ENCODE results near the gene MAP3K2.
A peak's percentile ranks its signal among the peaks of the same experiment; 100 is the strongest.
"Not testable (repeated sequence)": the region's sequence is repeated elsewhere in the genome, so short reads cannot be mapped to it uniquely, and the experiment has no call there.

MAP3K2 gene

DNA sequence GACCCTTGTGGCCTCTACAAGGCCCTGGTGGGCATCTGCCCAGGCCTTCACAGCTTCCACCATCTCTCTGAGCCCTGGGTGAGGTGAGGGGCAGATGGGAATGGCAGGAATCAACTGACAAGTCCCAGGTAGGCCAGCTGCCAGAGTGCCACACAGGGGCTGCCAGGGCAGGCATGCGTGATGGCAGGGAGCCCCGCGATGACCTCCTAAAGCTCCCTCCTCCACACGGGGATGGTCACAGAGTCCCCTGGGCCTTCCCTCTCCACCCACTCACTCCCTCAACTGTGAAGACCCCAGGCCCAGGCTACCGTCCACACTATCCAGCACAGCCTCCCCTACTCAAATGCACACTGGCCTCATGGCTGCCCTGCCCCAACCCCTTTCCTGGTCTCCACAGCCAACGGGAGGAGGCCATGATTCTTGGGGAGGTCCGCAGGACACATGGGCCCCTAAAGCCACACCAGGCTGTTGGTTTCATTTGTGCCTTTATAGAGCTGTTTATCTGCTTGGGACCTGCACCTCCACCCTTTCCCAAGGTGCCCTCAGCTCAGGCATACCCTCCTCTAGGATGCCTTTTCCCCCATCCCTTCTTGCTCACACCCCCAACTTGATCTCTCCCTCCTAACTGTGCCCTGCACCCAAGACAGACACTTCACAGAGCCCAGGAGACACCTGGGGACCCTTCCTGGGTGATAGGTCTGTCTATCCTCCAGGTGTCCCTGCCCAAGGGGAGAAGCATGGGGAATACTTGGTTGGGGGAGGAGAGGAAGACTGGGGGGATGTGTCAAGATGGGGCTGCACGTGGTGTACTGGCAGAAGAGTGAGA is 32.5 kb upstream of the MAP3K2 start:
- no peak for DNase-seq (ENCODE audit: low read depth in 3 of 3)

- no peak for DNase-seq (ENCODE audit: low read depth in 3 of 3)
Measured at GRCh38 chr2:127419448-127420038, 31.8 kb upstream of the MAP3K2 start.

DNA sequence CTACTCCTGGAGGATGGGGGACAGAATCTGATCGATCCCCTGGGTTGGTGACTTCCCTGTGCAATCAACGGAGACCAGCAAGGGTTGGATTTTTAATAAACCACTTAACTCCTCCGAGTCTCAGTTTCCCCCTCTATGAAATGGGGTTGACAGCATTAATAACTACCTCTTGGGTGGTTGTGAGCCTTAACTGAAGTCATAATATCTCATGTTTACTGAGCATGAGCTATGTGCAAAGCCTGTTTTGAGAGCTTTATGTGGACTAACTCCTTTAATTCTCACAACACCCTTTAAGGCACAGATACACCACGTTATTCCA is 31.3 kb upstream of the MAP3K2 start:
- no peak for DNase-seq (ENCODE audit: low read depth in 3 of 3)

- no peak for DNase-seq (ENCODE audit: low read depth in 3 of 3)
Measured at GRCh38 chr2:127418300-127419111, 30.7 kb upstream of the MAP3K2 start, which contains the start of gene PROC. PROC (plus strand) TSS chr2:127418427; CDS start chr2:127419943, 1,516 bp downstream.

DNA sequence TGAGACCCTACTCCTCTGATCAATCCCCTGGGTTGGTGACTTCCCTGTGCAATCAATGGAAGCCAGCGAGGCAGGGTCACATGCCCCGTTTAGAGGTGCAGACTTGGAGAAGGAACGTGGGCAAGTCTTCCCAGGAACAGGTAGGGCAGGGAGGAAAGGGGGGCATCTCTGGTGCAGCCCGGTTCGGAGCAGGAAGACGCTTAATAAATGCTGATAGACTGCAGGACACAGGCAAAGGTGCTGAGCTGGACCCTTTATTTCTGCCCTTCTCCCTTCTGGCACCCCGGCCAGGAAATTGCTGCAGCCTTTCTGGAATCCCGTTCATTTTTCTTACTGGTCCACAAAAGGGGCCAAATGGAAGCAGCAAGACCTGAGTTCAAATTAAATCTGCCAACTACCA is 29.6 kb upstream of the MAP3K2 start:
- DNase-seq (ENCODE audit: low read depth in 3 of 3) = no peak

GRCh38 chr2:127416506-127417001 is 28.8 kb upstream of the MAP3K2 start:
- DNase-seq (ENCODE audit: low read depth in 3 of 3) = no peak

DNA sequence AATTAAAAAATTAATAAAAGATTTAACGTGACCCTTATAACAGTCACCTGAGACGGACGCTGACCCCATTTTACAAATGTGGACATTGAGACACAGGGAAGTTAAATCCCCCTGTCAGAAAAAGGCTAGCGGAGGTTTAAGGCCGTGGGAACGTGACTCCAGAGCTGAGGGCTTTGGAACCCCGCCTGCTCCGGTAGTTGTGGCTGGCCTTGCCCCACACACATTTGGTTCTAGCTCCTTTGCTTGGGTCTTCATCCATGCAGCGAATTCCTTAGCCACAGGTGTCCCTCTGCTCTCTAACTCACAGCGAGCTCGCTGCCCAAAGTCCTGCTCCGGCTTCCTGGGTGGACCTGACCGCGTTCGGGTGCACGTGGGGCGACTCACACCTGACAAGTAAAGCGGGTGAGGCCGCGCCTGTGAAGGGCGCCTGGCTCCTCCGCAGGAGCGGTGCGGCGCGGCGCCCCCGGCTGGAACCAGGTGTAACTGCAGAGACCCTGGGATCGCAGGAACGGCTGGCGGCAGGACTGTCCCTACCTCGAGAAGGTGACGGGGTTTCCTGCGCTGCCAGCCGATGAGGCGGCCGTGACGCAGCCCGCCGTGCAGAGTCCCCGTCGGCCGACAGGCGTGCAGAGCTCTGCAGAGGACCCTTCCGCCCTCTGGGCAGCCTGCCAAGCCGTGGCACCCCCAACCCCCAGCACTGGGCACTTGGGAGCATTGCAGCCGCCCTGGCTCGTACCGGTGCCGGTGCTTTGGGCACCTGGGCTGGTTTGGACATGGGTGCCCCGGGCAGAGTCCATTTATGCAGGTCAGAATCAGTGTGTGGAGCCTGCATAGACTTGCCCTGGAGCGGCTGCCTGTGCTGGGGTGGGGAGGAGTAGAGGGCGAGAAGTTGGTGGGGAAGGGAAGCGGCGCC is 28.1 kb upstream of the MAP3K2 start:
- peak; percentile 55 to 74 (median 71) for DNase-seq (ENCODE audit: low read depth in 3 of 3)

DNA sequence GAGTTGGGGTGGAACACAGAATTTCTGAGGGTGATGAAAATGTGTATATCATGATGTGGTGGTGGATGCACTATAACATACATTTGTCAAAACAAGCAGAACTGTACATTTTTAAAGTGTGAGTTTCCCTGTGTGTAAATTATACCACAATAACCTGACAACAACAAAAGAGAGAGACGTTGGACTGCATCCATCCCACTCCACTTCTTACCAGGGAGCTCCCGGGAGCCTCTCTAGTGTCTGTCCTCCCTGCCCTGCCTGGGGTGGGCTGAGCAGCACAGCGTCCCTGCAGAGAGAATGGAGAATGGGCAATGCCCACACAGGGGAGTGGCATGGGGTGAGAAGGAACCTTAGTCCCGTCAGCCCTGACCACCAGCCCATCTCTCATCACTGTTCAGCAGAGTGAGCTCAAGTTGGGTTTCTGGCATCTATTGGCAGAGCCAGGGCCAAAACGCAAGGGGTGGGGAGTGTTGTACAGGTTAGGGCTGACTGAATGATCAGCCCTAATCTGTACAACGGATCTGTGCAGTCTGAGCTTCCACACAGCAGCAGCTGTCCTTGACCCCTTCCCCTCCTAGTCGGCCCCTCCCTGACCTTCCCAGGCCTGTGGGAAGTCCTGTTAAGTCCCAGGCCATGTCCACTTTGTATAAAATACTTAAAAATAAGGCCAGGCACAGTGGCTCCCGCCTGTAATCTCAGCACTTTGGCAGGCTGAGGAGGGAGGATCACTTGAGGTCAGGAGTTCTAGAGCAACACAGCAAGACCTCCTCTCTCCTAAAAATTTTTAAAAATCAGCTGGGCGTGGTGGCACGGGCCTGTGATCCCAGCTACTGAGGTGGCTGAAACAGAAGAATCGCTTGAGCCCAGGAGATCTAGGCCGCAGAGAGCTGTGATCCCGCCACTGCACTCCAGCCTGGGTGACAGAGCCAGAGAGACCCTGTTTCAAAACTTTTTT is 27.1 kb upstream of the MAP3K2 start:
- no peak for DNase-seq (ENCODE audit: low read depth in 3 of 3)

DNA sequence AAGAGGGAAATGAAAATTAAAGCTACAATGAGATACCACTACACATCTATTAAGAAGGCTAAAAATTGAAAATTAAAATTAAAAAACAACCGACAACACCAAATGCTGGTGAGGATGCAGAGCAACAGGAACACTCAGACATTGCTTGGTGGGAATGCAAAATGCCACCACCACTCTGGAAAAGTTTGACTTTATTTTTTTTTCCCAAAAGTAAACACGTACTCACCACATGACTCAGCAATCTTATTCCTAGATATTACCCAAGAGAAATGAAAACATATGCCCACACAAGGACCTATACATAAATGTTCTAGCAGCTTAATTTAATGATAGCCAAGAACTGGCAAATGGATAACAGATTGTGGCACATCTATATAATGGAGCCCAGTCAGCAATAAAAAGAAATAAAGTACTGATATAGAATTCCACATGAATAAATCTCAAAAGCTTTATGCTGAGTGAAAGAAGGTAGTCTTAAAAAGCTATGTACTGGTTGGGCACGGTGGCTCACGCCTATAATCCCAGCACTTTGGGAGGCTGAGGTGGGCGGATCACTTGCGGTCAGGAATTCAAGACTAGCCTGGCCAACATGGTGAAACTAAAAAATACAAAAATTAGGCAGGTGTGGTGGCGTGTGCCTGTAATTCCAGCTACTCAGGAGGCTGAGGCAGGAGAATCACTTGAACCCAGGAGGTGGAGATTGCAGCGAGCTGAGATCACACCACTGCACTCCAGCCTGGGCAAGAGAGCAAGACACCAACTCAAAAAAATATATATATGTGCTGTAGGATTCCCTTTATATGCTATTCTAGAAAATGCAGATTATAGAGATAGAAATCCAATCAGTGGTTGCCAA is 26.2 kb upstream of the MAP3K2 start:
- DNase-seq (ENCODE audit: low read depth in 3 of 3) = no peak

GRCh38 chr2:127413200-127413599 is 25.4 kb upstream of the MAP3K2 start:
- DNase-seq (ENCODE audit: low read depth in 3 of 3) = no peak

GRCh38 chr2:127411653-127412369 is 24.0 kb upstream of the MAP3K2 start:
- no peak for DNase-seq (ENCODE audit: low read depth in 3 of 3)

DNA sequence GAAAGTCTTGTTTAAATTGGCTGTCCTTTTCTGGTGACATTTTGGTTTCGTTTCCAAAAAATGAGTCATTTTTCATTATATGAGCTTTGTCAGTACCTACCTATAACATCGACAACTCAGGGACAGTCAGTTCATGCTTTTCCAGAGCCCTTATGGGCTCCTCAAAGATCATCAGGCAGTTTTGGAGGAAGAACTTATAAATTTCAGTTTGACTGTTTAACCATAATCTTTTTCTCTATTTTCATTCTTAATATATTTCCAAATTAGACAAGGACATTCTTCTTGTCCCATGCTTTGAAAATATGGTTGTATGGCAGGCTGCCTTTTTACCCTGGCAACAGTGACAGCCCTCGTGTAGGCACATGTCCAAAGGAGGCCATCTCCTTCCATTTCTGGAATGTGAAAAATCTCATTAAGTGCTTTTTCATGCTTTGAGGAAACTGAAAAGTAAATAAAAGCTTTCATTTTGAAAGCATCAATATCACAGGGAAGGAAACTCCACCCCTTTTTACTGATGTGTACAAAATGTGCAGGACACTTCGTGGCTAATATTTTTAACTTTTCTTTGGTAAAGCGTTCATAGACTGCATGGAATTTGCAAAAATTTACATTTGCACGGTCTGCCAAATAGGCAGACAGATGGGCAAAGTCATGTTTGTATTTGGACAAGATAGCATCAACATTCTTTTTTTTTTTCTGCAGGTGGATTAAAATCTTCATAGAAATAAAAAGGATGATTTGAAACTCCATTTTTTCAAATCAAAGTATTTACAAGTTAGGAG is 23.3 kb upstream of the MAP3K2 start:
- no peak for DNase-seq (ENCODE audit: low read depth in 3 of 3)

DNA sequence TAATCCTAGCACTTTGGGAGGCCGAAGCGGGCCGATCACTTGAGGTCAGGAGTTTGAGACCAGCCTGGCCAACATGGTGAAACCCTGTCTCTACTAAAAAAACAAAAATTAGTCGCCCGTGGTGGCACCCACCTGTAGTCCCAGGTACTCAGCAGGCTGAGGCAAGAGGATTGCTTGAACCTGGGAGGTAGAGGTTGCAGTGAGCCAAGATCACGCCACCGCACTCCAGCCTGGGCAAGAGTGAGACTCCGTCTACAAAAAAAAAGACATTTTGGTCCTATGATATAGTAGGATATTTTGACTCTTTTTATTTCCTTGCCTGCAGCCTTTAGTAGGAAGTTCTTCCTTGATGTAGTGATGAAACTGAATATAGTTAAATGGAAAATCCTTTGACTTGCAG is 21.9 kb upstream of the MAP3K2 start:
- not testable (repeated sequence) for DNase-seq (ENCODE audit: low read depth in 3 of 3)

DNA sequence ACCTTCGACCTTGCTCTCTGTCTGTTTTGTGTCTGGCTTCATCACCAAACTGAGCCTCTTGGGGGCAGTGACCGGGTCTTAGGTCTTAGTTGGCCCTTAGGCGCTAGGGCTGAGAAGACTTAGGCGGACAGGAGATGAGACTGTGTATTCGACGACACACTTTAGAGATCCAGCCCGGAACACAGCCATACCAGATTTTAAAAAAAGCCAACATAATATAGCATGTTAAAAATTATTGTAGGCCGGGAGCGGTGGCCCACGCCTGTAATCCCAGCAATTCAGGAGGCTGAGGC is 21.0 kb upstream of the MAP3K2 start:
- no peak for DNase-seq (ENCODE audit: low read depth in 3 of 3)

- peak; percentile 86 to 90 (median 88) for DNase-seq (ENCODE audit: low read depth in 3 of 3)
Measured at GRCh38 chr2:127408004-127408806, 20.4 kb upstream of the MAP3K2 start.

GRCh38 chr2:127407661-127408003 is 19.9 kb upstream of the MAP3K2 start:
- no peak for DNase-seq (ENCODE audit: low read depth in 3 of 3)

DNA sequence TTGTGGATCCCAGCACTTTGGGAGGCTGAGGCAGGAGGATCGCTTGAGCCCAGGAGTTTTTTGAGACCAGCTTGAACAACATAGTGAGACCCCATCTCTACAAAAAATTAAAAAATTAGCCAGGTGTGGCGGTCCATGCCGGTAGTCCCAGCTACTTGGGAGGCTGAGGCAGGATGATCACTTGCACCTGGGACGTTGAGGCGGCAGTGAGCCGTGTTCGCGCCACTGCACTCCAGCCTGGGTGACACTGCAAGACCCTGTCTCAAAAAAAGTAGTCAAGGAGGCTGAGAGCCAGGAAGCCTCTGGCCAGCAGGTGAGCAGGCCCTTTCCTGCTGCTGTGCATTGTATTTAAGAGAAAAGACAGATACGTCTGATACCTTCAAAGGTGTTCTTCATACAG is 19.3 kb upstream of the MAP3K2 start:
- DNase-seq (ENCODE audit: low read depth in 3 of 3) = no peak
